Kidney capillary endothelial cell (primary cell): ENCODE results near the gene RAI14.

Experiments used
- DNase-seq: peaks from one replicate; pipeline ENCODE4 v3.0.0-alpha.2; 2018; ENCODE audit warnings: low spot score

Gene RAI14

GRCh38 chr5:34656001-34656699 is at the start of gene RAI14:
RAI14 (plus strand) TSS chr5:34656328; CDS start chr5:34686920, 30,592 bp downstream.
- peak; percentile 86 for DNase-seq

- DNase-seq = no peak
Observed at GRCh38 chr5:34608368-34608767, 47.8 kb upstream of the RAI14 start.

DNA sequence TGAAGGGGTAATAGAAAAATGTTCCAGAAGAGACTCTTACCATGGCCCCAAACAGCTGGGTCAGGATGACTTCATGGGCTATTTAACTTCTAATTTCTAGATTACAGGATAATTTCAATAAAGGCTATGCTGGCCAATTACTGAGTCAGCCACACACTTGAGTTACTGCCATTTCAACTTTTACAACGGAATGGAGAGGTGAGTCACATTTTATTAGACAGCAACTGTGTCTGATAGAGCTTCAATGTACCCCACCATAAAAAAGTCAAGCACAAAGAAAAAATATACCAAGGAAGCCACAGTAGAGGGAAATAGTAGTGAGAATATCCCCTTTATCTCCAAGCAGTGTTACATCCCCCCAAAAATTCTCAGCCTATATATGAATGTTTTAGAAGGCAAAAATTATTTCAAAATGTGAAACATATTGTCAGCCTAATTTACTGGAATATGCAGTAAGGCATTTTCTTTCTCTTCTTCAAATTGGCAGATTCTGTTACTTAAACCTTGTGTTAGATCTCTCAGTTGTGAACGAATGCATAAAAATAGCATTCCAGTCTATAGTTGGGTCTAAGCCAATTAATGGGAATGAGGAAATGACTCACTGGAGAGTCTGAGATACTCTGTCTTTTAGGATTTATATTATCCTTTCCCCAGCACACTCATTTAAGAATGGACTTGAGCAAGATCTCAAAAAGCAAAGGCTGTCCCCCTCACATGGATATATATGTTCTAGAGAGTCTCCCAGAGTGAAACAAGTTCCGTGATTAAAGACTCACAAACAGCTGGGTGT is 47.1 kb upstream of the RAI14 start:
- peak; percentile 90 for DNase-seq

- DNase-seq = no peak
Observed at GRCh38 chr5:34609951-34610441, 46.1 kb upstream of the RAI14 start.

DNA sequence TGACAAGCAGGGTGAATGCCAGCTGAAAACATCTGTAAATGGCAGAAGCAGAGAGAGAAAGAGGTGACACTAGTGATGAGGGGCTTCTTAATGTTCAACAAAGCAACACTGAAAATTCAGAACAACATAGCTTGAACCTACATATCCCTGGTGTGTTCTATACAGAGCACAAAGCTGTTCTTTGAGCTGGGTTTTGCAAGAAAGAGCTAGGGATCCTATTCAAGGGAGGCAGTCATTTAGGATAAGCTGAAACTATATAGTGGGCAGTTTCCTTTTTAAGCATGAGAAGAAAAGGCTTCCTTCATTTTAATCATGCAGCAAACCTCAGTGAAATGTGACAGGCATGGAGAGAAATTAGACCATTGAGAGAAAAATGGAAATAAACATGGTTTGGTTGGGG is 45.6 kb upstream of the RAI14 start:
- DNase-seq = no peak

- DNase-seq = no peak
Observed at GRCh38 chr5:34611464-34612415, 44.4 kb upstream of the RAI14 start.

DNA sequence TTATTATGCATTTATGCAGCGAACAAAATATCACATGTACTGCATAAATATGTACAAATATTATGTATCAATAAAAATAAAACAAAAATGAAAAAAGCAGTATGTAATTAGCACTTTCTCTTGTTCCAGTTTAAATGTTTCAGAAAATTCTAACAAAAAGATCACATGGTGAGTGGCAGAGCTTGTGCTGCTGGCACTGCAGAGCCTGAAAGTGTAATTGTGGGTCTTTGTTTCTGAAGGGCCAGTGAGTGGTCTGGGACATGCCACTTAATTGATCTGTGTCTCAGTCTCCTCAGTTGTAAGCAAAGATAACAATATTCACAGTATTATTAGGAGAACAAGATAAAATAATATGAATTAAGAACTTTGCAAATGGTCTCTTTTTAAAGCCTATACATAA is 39.5 kb upstream of the RAI14 start:
- no peak for DNase-seq

GRCh38 chr5:34618371-34619065 is 37.6 kb upstream of the RAI14 start:
- DNase-seq = no peak

DNA sequence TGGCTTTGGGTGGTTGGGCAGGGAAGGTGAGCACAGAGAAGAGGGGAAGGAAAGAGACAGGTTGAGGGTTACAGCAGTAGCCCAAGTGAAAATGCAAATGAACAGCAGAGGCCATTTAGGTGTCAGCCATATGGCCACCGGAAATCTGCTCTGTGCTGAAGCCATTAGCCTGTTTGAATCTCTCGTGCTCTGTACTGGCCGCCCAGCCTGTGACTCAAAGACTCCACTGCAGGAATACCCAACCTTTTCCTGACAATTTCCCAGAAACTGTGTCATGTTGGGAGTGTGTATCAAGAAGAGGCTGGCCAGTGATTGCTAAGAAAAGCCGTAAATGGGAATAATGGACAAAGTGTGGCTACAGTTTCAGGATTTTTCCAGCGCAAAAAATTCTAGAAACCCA is 35.9 kb upstream of the RAI14 start:
- DNase-seq = no peak

DNA sequence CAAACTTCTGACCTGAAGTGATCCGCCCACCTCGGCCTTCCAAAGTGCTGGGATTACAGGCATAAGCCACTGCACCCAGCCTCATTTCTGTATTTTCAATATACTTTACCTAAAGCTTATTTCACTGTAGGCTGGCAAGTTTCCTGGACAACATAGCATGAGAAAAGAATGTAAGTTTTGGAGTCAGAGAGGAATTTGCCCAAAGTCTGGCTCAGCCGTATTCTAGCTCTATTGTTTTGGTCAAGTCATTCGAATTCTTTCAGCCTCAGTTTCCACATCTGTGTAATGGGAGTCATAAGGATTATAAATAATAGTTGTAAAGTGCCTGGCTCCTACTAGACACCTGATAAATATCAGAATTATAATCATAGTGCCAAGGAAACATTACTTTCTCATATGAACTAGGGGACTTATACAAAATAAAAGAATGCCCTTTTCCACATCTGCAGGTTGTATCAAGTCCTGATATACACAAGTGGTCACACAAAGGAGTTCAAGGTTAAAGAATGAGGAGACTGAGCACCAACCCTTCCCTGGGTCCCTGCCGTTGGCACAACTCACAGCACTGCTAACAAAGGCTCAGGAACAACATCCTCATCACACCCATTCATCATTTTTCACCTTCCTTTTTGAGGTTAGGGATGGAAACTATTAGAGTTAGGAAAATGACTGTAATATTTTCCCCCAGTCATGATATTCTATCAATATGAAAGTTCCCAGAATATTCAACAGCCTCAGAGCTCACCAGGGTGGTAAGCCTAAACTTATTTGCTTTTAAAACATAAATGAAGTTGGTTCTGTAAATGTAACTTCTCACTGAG is 34.6 kb upstream of the RAI14 start:
- DNase-seq = no peak

DNA sequence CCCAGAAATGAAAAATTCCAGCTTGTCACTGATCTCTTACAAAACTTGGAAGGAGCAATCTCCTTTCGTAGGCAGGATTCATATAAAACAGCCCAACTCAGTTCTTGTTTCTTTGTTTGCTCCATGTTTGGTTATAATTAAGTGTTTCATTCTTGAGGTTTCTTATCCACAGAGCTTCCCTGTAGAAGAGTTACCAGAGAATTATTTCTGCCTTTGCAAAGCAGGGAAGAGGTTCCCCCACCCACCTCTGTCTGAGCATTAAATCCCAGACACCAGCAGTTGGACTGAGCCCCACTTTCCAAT is 34.1 kb upstream of the RAI14 start:
- DNase-seq = no peak

DNA sequence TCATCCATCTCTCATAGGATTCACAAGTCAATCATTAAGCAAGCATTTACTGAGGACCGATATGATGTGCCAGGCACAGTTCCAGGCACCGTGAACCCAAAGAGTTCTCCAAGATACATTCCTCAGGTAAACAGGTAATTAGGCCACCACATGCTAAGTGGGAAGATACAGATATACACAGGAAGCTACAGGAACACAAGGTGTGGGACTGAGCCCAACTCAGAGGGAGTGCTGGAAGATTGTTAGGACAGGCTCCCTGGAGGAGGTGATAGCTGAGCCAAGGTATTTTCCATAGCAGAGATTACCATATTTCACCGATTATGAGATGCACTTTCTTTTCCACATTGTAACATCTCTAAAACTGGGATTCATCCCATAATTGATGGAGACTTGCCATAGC is 31.4 kb upstream of the RAI14 start:
- DNase-seq = no peak

GRCh38 chr5:34625246-34625645 is 30.9 kb upstream of the RAI14 start:
- DNase-seq = no peak

DNA sequence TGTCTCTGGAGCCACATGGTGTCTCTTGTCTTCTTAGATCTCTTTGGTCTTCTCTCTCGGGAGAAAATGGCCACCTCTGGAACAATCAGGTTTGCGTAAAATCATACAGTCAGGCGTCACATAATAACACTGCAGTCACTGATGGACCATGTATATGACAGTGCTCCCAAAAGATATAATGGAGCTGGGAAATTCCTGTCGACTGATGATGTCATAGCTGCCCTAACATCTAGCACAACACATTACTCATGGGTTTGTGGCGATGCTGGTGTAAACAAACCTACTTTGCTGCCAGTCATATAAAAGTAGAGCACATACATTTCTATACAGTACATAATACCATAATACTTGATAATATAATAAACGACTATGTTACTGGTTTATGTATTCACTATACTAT is 30.1 kb upstream of the RAI14 start:
- DNase-seq = peak; percentile 69

DNA sequence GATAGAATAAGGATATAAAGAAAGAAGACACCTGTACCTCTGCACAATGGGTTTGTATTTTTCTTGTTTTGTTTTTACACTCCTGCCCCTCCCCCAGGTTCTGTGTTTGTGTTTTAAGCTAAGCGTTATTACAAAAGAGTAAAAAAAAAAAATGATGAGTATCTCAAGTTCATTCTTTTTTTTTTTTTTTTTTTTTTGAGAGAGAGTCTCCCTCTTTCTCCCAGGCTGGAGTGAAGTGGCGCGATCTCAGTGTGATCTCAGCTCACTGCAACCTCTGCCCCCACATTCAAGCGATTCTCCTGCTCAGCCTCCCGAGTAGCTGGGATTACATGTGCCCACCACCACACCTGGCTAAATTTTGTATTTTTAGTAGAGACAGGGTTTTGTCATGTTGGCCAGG is 29.4 kb upstream of the RAI14 start:
- no peak for DNase-seq

DNA sequence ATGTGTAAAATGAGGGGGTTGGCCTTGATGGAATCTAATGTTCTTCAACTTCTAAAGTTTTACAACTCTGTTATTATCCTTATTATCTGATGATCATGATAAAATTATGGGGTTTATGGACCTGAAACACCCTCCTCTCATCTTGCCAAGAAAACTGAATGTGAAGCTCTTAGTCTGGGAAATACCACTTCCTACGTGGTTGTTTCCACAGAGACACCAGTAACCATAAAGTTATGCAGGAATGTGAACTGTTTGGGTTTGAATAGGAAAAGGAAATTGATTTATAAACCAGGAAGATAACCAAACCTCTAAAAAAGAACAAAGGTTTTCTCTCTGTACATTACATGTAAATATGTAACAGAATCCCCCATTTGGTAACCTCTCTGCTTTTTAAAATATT is 28.3 kb upstream of the RAI14 start:
- DNase-seq = peak; percentile 39

- DNase-seq = no peak
Observed at GRCh38 chr5:34628373-34628772, 27.8 kb upstream of the RAI14 start.

DNA sequence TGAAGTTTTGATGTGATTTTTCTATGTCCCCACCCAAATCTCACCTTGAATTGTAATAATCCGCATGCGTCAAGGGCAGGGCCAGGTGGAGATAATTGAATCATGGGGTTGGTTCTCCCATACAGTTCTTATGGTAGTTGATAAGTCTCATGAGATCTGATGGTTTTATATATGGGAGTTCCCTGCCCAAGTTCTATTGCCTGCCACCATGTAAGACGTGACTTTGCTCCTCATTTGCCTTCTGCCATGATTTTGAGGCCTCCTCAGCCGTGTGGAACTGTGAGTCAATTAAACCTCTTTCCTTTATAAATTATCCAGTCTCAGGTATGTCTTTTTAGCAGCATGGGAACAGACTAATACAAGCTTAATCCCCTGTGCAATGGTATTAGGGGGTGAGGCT is 25.5 kb upstream of the RAI14 start:
- DNase-seq = no peak

DNA sequence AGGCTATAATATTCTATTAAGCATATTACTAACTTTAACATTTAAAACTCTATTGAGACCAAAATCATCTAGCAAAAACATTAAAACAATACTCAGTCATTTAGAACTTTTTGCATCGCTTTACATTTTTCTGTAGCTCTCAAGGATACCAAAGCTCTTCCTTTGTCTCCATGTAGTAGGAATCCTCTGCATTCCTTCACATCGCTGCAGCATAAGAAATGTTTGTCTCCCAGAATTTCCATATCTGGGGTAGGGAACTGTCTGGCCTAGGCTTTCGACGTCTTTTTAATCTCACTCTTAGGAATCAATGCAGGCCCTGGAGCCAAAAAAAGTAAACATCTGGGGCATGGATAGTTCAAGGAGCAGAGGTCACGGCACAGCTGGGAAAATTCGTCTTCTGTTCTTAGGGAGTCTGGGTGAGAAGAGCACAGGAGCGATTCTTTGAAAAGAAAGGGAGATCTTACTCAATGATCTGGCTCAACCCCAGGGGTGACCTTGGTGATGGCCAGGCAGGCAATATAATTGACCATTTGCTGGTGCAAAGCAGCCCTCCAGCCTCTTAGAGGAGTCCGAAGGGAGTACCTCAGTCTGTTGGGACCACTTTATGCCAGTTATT is 23.2 kb upstream of the RAI14 start:
- no peak for DNase-seq

DNA sequence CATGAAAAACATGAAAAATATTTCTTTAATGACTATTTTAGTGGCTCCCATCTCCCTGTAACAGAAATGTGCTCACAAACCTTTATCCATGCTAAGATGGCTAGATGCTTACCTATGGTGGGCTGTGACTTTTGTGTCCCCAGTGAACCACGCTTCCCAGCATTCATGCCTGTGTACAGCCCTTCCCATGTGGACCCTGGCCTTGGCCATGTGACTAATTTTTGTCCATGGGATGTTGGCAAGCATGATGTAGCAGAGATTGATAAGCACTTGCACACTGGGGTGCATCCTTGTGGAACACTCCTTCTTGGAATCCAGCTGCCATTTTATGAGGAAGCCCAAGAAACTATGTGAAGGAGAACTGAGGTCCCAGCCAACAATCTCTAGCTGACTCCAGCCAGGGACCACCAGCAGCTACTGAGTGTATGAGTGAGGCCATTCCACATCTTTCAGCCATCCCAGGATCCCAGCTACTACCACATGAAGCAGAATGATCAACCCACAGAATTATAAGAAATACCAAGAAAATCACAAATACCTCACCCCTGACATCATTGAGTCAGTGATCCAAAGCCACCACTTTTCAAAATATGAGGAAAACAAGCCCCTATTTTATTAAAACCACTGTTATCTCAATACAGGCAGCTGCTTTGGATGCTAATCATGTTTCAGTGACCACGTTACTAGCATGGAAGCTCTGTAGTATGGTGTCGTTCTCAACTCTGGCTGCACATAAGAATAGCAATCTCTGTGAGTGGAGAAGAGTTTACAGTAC is 16.1 kb upstream of the RAI14 start:
- no peak for DNase-seq
